AG09319 (cell line): ENCODE data around the gene EIF4G3.

ENCODE experiments used
- DNase-seq: peaks from one replicate; pipeline ENCODE4 v3.0.0-alpha.2; 2010; ENCODE audit warnings: low read depth; ENCODE audit errors: extremely low read depth
- CTCF ChIP-seq: IDR thresholded peaks from 2 replicates; pipeline ENCODE4 v1.5.1; 2011; ENCODE audit warnings: low read depth, mild to moderate bottlenecking, inconsistent platforms, low read length, moderate library complexity

Gene EIF4G3

GRCh38 chr1:21165646-21166045, 11.1 kb downstream of the EIF4G3 start:
- no peak for TF ChIP-seq CTCF
- no peak for DNase-seq

- no peak for TF ChIP-seq CTCF
- DNase-seq: no peak
These were observed 11.6 kb downstream of the EIF4G3 start for GRCh38 chr1:21165076-21165475.

GRCh38 chr1:21164266-21164665, 12.4 kb downstream of the EIF4G3 start:
- TF ChIP-seq CTCF: no peak
- no peak for DNase-seq

- no peak for DNase-seq
These were observed 13.8 kb downstream of the EIF4G3 start for GRCh38 chr1:21162740-21163464.

GRCh38 chr1:21161842-21162241, 14.9 kb downstream of the EIF4G3 start:
- DNase-seq: no peak
- no peak for TF ChIP-seq CTCF

More at GRCh38 chr1:21162740-21163464, 13.8 kb downstream of the EIF4G3 start:
- no peak for TF ChIP-seq CTCF

- TF ChIP-seq CTCF: no peak
- DNase-seq: no peak
These were observed 16.4 kb downstream of the EIF4G3 start for GRCh38 chr1:21160263-21160796.

GRCh38 chr1:21157868-21158267, 18.8 kb downstream of the EIF4G3 start:
- no peak for TF ChIP-seq CTCF
- DNase-seq: no peak
